Measurements from ENCODE around the gene TIMP2.

TIMP2 gene

DNA sequence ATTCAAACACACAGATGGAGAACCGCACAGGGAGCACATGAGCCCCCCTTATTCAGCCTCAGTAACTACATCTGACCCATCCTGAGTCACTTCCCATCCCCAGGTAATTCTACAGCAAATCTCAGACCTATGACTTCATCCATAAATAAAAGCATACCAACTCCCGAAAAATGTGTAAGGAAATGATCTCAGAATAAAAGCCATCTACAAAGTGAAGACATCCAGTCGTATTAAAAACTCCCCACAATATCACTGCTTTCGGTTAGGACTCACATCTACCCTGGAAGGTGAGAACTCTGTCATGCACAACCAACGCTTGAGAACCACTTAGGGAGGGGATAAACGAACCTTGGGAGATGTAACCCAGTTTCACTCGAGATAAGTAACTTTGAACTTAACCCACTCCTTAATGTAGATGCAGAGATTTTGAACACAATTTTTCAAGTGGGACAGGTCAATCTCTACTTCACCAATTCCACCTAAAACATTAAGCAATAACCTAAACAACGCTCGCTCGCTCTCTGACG, 85.9 kb downstream of the TIMP2 start:
- Histone ChIP-seq H3K9me3 (replicated peaks in 1 of 11) (no peaks in the 10 kb centered on the region), H3K4me1 (peaks cover 30 to 50% (median 39%) of the 10 kb centered on the region in 10 experiments), H3K9ac (peak overlapping the region; percentile 90 to 99 (median 95)), H3K27ac (peak overlapping the region; percentile 90 to 97 (median 95)), H3K4me2 (peak overlapping the region; percentile 89 to 98 (median 95)), H4K20me1 (peaks cover 10 to 62% (median 53%) of the 10 kb centered on the region in 11 experiments; a peak in 21 of 22 replicates), H3K36me3 (peaks cover 42 to 46% (median 44%) of the 10 kb centered on the region in 11 experiments), H3K4me3 (peak overlapping the region; percentile 79 to 97 (median 92)), H3K27me3 (no peaks in the 10 kb centered on the region)
- TF ChIP-seq Cebpa-rat (IDR thresholded peaks at IDR 0.05): no peak

DNA sequence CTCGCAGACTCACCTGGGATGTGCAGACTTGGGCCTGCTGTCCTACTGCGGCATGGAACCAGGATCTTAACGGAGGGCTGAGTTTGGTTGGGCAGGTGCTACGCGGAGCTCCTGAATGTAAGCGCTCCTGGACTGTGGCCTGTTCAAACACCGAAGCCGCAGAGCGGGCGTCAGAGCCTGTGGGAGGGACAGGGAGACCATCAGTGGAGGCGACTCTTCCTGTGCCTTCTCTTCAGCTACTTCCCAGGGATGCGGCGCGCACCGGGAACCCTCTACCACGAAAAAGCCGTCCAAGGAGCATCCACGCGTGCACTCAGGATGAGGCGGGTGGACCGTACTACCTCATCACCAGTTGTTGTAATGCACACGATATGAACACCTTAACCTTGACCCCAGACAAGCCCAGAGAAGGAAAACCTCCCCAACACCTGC, 86.6 kb downstream of the TIMP2 start:
- peak overlapping the region; percentile 79 to 97 (median 92); a peak in 18 of 20 replicates for H3K4me3 ChIP-seq
- H3K4me2 ChIP-seq: peak overlapping the region; percentile 89 to 98 (median 95)
- H3K9ac ChIP-seq: peak overlapping the region; percentile 90 to 99 (median 95); a peak in 21 of 22 replicates
- H3K27me3 ChIP-seq: no peaks in the 10 kb centered on the region
- H4K20me1 ChIP-seq: peaks cover 10 to 69% (median 53%) of the 10 kb centered on the region in 11 experiments; a peak in 21 of 22 replicates
- H3K4me1 ChIP-seq: peaks cover 26 to 43% (median 33%) of the 10 kb centered on the region in 10 experiments
- TF ChIP-seq Cebpa-rat (IDR thresholded peaks at IDR 0.05): no peak
- H3K36me3 ChIP-seq: peaks cover 49 to 53% (median 51%) of the 10 kb centered on the region in 11 experiments
- H3K9me3 ChIP-seq (replicated peaks in 1 of 11): no peaks in the 10 kb centered on the region
- H3K27ac ChIP-seq: peak overlapping the region in 3 of 11 experiments; percentile 7 to 96 (median 90); a peak in 3 of 22 replicates

DNA sequence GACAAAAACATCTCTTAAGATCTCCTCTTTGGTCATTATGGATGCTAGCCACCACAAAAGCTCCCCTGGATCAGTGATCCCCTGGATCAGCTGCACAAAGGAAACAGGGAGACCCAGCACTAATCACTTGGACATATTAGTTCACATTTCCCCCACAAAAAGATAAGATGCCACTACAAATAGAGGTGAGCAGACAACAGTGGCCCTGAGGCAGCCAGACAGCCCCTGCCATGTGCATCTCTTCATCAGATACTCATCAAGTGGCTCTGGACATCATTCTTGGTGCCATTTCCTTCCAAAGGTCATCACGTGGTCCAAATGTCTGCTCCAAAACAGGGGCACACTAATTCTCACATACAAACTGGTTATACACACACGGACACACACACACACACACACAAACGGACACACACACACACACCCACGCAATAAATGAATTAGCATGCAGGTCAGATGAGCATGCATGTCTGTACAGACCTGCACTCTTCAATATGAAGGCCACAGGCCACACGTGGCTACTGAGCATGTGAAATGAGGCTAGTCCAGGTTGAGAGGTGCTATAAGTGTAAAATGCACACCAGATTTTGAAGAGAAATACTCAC, 88.7 kb downstream of the TIMP2 start:
- Histone ChIP-seq H3K4me2 (no peak overlapping the region), H3K4me3 (no peak overlapping the region), H3K9ac (0 out of 22 replicates have a peak overlapping the region, but pooled peaks of 1 of the 11 experiments have one; percentile 26), H3K4me1 (peaks cover 16 to 26% (median 22%) of the 10 kb centered on the region in 10 experiments), H4K20me1 (peaks cover 15 to 89% (median 72%) of the 10 kb centered on the region in 11 experiments; a peak in 21 of 22 replicates), H3K27ac (no peak overlapping the region), H3K36me3 (peaks cover 70 to 74% (median 72%) of the 10 kb centered on the region in 11 experiments), H3K9me3 (replicated peaks in 1 of 11) (no peaks in the 10 kb centered on the region), H3K27me3 (no peaks in the 10 kb centered on the region)
- no peak for TF ChIP-seq Cebpa-rat (IDR thresholded peaks at IDR 0.05)

DNA sequence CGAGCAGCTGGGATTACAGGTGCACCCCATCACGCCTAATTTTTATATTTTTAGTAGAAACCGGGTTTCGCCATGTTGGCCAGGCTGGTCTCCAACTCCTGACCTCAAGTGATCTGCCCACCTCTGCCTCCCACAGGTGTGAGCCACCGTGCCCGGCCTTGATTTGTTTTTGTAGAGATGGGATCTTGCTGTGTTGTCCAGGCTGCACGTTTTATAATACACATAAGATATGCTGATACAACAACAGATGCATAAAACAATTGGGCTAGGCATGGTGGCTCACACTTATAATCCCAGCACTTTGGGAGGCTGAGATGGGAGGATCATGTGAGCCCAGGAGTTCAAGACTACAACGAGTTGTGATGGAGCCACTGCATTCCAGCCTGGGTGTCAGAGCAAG, 90.6 kb downstream of the TIMP2 start:
- no peak overlapping the region for H3K4me2 ChIP-seq
- H3K9me3 ChIP-seq (replicated peaks in 1 of 11): no peaks in the 10 kb centered on the region
- H3K4me3 ChIP-seq: no peak overlapping the region
- no peak for TF ChIP-seq Cebpa-rat (IDR thresholded peaks at IDR 0.05)
- H3K9ac ChIP-seq: no peak overlapping the region
- H3K36me3 ChIP-seq: peaks cover 89 to 93% (median 92%) of the 10 kb centered on the region in 11 experiments
- no peak overlapping the region for H3K27ac ChIP-seq
- H4K20me1 ChIP-seq: peaks cover 15 to 100% (median 86%) of the 10 kb centered on the region in 11 experiments; a peak in 21 of 22 replicates
- H3K4me1 ChIP-seq: peaks cover 13 to 24% (median 19%) of the 10 kb centered on the region in 10 experiments
- H3K27me3 ChIP-seq: no peaks in the 10 kb centered on the region

DNA sequence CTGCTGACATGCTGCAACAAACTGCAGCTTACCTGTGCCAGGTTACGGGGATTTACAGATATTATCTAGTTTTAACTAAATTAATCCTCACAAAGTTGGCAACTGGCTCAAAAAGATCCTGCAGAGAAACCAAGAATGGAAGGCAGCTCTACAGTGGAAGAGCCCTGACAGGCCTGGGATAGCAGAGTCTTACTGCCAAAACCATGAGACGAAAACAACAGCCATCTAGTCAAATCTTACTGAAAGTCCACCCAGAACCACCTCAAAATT, 92.7 kb downstream of the TIMP2 start:
- H3K4me3 ChIP-seq: no peak overlapping the region
- no peak overlapping the region for H3K9ac ChIP-seq
- no peak for TF ChIP-seq Cebpa-rat (IDR thresholded peaks at IDR 0.05)
- H3K27me3 ChIP-seq: no peaks in the 10 kb centered on the region
- H3K9me3 ChIP-seq (replicated peaks in 1 of 11): no peaks in the 10 kb centered on the region
- H3K27ac ChIP-seq: no peak overlapping the region
- H3K4me1 ChIP-seq: peaks cover 14 to 22% (median 17%) of the 10 kb centered on the region in 10 experiments
- H3K4me2 ChIP-seq: no peak overlapping the region
- peaks cover 99 to 100% (median 100%) of the 10 kb centered on the region in 11 experiments for H3K36me3 ChIP-seq
- peaks cover 5 to 100% (median 85%) of the 10 kb centered on the region in 11 experiments; a peak in 21 of 22 replicates for H4K20me1 ChIP-seq

DNA sequence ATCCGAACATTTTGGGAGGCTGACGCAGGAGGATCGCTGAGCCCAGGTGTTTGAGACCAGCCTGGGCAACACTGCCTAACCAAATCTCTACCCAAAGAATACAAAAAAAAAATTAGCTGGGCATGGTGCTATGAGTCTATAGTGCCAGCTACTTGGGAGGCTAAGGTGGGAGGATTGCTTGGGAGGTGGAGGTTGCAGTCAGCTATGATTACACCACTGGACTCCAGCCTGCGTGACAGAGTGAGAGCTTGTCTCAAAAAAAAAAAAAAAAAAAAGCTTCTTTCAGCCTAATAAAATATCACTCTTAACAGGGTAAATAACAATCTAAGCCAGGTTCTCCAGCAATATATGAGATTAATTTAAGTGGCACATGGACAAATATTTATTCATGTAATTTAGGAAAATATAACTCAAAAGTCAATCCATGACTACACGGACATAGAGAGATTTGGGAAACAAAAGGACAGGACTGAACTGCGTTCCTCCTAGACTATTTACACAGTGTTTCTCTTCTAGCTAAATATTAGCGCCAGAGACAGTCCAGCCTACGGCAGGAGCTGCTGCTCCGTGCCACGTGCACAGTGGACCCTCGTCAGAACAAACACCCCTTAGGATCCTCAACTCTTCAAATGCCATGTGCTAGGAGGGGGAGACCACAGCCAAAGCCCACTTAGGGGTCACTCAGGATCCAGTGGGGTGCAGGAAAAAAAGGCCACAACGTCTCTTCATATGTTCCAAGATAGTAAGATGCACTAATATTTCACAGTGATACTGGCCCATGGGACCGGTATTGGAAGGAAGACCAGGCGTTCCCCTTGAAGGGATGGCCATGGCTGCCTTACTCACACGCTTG, 93.3 kb downstream of the TIMP2 start:
- Histone ChIP-seq H3K36me3 (peaks cover 93 to 97% (median 95%) of the 10 kb centered on the region in 11 experiments), H3K9me3 (replicated peaks in 1 of 11) (no peaks in the 10 kb centered on the region), H3K4me3 (no peak overlapping the region), H4K20me1 (peaks cover 5 to 98% (median 79%) of the 10 kb centered on the region in 11 experiments; a peak in 21 of 22 replicates), H3K27me3 (no peaks in the 10 kb centered on the region), H3K4me1 (peaks cover 19 to 24% (median 21%) of the 10 kb centered on the region in 10 experiments), H3K4me2 (no peak overlapping the region), H3K27ac (no peak overlapping the region), H3K9ac (no peak overlapping the region)
- no peak for TF ChIP-seq Cebpa-rat (IDR thresholded peaks at IDR 0.05)

DNA sequence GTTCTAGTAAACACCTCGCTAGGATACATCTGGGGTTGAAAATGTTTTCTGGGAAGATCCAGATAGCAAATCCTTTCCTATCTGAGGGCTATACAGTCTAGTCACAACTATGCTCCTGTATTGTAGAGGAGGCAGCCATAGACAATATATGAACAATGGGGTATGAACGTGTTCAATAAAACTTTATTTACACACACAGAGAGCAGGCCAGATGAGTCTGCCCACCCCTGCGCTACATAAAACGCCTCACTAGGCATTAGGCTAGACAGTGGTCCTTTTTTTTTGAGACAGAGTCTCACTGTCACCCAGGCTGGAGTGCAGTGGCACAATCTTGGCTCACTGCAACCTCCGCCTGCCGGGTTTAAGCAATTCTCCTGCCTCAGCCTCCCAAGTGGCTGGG, 95.7 kb downstream of the TIMP2 start:
- Histone ChIP-seq H3K9ac (no peak overlapping the region), H3K27ac (no peak overlapping the region), H3K36me3 (peaks cover 84 to 97% (median 94%) of the 10 kb centered on the region in 11 experiments), H3K9me3 (replicated peaks in 1 of 11) (no peaks in the 10 kb centered on the region), H4K20me1 (peaks cover 5 to 98% (median 80%) of the 10 kb centered on the region in 11 experiments; a peak in 19 of 22 replicates), H3K4me2 (no peak overlapping the region), H3K4me1 (peaks cover 39 to 49% (median 45%) of the 10 kb centered on the region in 10 experiments), H3K4me3 (no peak overlapping the region), H3K27me3 (no peaks in the 10 kb centered on the region)
- TF ChIP-seq Cebpa-rat (IDR thresholded peaks at IDR 0.05): no peak

DNA sequence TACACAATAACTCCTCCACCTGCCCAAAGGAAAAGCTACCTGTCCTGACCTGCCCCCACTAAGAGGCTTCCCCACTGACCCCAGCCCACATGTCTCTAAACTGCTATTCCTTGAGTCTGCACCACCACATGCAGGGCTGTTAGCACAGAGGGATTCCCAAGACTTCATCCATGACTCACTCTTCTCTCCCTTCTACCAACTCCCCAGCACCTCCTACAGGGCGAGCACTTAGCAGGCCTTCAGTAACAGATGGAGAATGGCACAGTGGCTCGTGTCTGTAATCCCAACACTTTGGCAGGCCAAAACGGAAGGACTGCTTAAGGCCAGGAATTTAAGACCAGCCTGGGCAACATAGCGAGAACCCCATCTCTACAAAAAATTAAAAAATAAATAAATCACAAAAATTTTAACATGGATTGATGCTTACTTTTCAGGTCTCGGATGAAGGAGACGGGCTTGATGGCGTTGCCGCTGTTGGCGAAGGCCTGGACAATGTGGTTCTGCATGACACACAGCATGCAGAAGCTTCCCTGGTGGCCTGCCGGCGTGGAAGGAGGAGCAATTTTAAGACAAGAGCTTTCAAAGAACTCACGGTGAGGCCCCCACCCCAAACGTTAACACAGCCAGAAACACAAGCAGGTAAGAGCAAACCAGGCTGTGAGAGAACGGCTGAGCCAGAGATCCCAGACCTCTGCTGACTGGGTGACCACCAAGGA, 96.6 kb downstream of the TIMP2 start:
- H3K27ac ChIP-seq: no peak overlapping the region
- no peak overlapping the region for H3K4me3 ChIP-seq
- H3K9ac ChIP-seq: no peak overlapping the region; a peak in 1 of 22 replicates
- H3K27me3 ChIP-seq: no peaks in the 10 kb centered on the region
- H3K4me1 ChIP-seq: peaks cover 47 to 57% (median 53%) of the 10 kb centered on the region in 10 experiments
- TF ChIP-seq Cebpa-rat (IDR thresholded peaks at IDR 0.05): no peak
- peaks cover 5 to 98% (median 89%) of the 10 kb centered on the region in 11 experiments; a peak in 20 of 22 replicates for H4K20me1 ChIP-seq
- no peaks in the 10 kb centered on the region for H3K9me3 ChIP-seq (replicated peaks in 1 of 11)
- peak overlapping the region; percentile 69 to 92 (median 78); a peak in 20 of 22 replicates for H3K4me2 ChIP-seq
- peaks cover 84 to 97% (median 94%) of the 10 kb centered on the region in 11 experiments for H3K36me3 ChIP-seq

Measured in BLaER1 treated with 17β-estradiol and CSF1 and Interleukin-3, amounts not matched to agents 10 nM and 100 nM (cell line).